Measurements from ENCODE around the gene POLR1A. TPM values are rescaled to one million over a fixed set of nuclear protein-coding genes. Genes with fewer than 3 reads are reported as not detected.

The POLR1A gene
- total and polyA plus RNA-seq, 9 donors, result 10.4 to 24.2 (median 17.9) TPM

DNA sequence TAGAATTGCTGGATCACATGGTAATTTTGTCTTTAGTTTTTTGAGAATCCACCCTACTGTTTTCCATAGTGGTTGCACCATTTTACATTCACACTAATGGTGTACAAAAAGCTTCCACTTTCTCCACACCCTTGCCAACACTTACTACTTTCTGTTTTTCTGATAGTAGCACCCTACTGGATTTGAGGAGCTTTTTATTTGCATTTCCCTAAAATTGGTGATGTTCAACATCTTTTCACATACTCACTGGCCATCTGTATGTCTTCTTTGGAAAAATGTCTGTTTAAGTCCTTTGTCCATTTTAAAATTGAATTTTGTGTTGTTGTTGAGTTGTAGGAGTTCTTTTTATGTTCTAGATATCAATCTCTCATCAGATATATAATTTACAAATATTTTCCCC is 3.5 kb downstream of the POLR1A start:
- Histone ChIP-seq H3K36me3 (ENCODE audit: control insufficient read depth, insufficient read depth, low read length) (peaks cover 30% of the 10 kb centered on the region), H3K4me3 (ENCODE audit: low read length) (no peak overlapping the region), H3K27me3 (ENCODE audit: control insufficient read depth, insufficient read depth, low read length) (no peaks in the 10 kb centered on the region), H3K4me1 (ENCODE audit: control insufficient read depth, insufficient read depth, low read length) (peaks cover 4% of the 10 kb centered on the region), H3K9me3 (replicated peaks; ENCODE audit: control insufficient read depth, low read depth, low read length) (no peaks in the 10 kb centered on the region), H3K27ac (ENCODE audit: low read length) (no peak overlapping the region)
- DNase-seq, result no peak

DNA sequence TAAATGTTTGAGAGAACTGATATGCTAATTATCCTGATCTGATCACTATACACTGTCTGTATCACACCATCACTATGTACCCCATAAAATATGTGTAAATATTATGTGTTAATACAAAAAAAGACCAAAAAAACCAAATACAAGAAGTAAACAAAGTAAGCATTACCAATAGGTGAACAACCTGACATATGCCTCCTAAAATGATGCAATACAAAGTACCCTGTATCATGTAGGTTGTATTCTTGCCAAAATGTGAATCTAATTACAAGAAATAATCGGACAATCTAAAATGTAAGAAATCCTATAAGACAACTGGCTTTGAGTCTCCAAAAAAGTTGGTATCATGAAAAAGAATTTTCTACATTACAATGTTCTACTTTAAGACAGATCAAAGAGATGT is 7.8 kb downstream of the POLR1A start:
- WGBS (ENCODE audit: insufficient coverage), result no CpG with 5 or more reads among the region's 1 CpG
- no peak for DNase-seq
- H3K36me3 ChIP-seq (ENCODE audit: control insufficient read depth, insufficient read depth, low read length), result peaks cover 30% of the 10 kb centered on the region
- H3K27ac ChIP-seq (ENCODE audit: low read length), result no peak overlapping the region
- no peaks in the 10 kb centered on the region for H3K9me3 ChIP-seq (replicated peaks; ENCODE audit: control insufficient read depth, low read depth, low read length)
- H3K4me3 ChIP-seq (ENCODE audit: low read length), result no peak overlapping the region
- no peaks in the 10 kb centered on the region for H3K27me3 ChIP-seq (ENCODE audit: control insufficient read depth, insufficient read depth, low read length)
- H3K4me1 ChIP-seq (ENCODE audit: control insufficient read depth, insufficient read depth, low read length), result no peaks in the 10 kb centered on the region

DNA sequence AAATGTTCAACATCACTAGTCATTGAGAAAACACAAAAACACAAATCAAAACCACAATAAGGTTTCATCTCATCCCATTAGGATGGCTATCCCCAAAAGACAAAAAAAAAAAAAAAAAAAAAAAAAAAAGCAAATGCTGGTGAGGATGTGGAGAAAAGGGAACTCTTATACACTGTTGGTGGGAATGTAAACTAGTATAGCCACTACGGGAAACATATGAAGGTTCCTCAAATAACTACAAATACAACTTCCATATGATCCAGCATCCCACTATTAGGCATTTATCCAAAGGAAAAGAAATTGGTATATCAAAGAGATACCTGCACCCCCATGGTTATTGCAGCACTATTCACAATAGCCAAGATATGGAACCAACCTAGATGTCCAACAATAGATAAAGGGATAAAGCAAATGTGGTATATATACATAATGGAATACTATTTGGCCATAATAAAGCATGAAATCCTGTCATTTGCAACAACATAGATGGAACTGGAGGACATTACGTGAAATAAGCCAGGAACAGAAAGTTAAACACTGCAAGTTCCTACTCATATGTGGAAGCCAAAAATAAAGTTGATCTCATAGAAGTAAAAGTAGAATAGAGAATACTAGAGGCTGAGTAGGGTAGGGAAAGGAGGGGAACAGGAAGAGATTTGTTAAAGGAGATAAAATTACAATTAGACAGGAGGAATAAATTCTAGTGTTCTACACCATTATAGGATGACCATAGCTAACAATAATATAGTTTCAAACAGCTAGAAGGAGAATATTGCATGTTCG is 8.4 kb downstream of the POLR1A start:
- no CpG with 5 or more reads among the region's 3 CpGs for WGBS (ENCODE audit: insufficient coverage)
- Histone ChIP-seq H3K27ac (ENCODE audit: low read length) (no peak overlapping the region), H3K4me1 (ENCODE audit: control insufficient read depth, insufficient read depth, low read length) (no peaks in the 10 kb centered on the region), H3K27me3 (ENCODE audit: control insufficient read depth, insufficient read depth, low read length) (no peaks in the 10 kb centered on the region), H3K9me3 (replicated peaks; ENCODE audit: control insufficient read depth, low read depth, low read length) (no peaks in the 10 kb centered on the region), H3K36me3 (ENCODE audit: control insufficient read depth, insufficient read depth, low read length) (peaks cover 26% of the 10 kb centered on the region), H3K4me3 (ENCODE audit: low read length) (no peak overlapping the region)
- DNase-seq, result no peak

DNA sequence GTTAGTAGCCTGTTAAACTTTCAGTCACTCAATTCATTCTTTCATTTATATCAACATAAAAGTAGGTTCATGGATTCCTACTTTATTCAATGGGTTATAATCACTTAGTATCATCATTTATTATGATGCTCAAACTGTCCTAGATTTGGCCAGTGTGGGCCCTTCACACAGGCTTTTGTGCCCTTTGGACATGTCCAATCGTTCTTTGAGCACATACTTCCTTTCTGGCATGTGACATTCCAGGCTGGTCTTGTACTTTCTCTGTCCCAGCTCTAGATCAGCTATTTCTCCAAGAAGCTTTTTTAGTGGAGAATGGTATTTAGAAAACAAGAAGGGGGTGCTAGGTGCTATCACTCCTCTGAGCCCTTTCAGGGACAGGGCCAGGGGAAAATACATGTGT is 11.5 kb downstream of the POLR1A start:
- Histone ChIP-seq H3K27me3 (ENCODE audit: control insufficient read depth, insufficient read depth, low read length) (no peaks in the 10 kb centered on the region), H3K36me3 (ENCODE audit: control insufficient read depth, insufficient read depth, low read length) (peaks cover 34% of the 10 kb centered on the region)
- no peak for DNase-seq

DNA sequence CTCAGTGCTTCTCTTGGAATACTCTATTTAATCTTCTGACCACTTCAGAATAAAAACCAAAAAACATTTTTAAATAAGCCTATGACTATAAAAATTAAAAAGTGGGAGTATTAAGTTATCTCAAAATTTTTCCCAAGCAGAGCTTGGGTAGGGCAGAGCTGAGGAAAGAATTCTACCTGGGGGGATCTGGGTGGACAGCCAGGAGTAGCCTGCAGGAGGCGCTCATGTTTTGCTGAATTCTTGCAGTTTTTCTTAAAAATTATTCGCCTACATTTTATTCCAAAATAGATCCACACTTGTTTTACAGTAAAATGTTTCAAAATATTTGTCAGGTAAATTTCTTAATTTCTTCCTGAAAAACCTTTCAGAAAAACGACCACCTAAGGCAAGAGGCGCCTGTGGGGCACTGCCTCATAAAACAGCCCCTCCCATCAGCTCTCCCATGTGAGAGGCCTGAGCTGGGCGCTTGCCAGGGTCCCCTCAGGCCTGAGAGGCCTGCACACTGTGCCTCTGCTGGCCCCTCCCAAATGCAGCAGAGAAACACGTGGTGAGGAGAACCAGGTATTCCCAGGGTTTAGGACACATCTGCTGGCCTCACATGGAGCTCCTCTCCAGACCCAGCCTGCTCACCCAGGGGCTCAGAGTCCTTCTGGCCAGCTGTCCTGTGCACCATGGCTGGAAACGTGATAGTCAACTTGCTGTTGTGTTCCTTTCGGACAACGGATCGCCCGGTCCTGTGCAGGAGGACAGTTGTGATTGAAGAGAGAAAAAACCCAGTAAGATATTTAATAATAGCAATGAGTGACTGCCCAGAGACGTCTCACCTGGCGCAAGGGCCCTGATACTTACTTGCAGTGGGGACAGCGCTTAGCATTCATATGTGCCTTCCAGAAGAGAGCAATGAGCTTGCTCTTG is 17.5 kb downstream of the POLR1A start:
- Histone ChIP-seq H3K27ac (ENCODE audit: low read length) (no peak overlapping the region), H3K4me3 (ENCODE audit: low read length) (no peak overlapping the region), H3K9me3 (replicated peaks; ENCODE audit: control insufficient read depth, low read depth, low read length) (no peaks in the 10 kb centered on the region), H3K27me3 (ENCODE audit: control insufficient read depth, insufficient read depth, low read length) (no peaks in the 10 kb centered on the region), H3K36me3 (ENCODE audit: control insufficient read depth, insufficient read depth, low read length) (peaks cover 54% of the 10 kb centered on the region), H3K4me1 (ENCODE audit: control insufficient read depth, insufficient read depth, low read length) (no peaks in the 10 kb centered on the region)
- WGBS (ENCODE audit: insufficient coverage), result 75% methylated on average over 4 of the region's 14 CpGs
- no peak for DNase-seq

More for the DNA sequence above, 11.5 kb downstream of the POLR1A start:
- H3K27ac ChIP-seq (ENCODE audit: low read length), result no peak overlapping the region
- no CpG with 5 or more reads among the region's 1 CpG for WGBS (ENCODE audit: insufficient coverage)
- no peaks in the 10 kb centered on the region for H3K4me1 ChIP-seq (ENCODE audit: control insufficient read depth, insufficient read depth, low read length)
- H3K9me3 ChIP-seq (replicated peaks; ENCODE audit: control insufficient read depth, low read depth, low read length), result no peaks in the 10 kb centered on the region
- no peak overlapping the region for H3K4me3 ChIP-seq (ENCODE audit: low read length)

DNA sequence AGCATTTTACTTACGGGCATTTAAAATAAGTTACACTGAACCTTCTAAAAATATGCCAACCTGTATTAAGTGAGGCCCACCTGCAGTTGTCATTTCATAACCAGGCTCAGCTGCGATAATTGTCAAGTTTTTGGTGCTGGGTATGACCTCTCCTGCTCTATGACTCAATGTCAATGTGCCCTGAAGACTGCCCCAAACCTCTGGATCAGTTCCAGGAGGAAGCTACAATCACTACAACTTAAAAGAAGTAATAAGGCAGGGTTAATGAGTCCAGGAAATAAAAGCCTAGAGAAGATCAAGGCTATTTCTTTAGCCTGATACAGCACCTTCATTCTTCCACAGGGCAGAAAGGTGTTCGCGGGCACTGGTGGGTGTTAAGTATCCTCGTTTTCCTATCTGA is 22.9 kb downstream of the POLR1A start:
- H3K36me3 ChIP-seq (ENCODE audit: control insufficient read depth, insufficient read depth, low read length), result peaks cover 59% of the 10 kb centered on the region
- no peaks in the 10 kb centered on the region for H3K9me3 ChIP-seq (replicated peaks; ENCODE audit: control insufficient read depth, low read depth, low read length)
- WGBS (ENCODE audit: insufficient coverage), result 100% methylated on average over 2 of the region's 5 CpGs
- peaks cover 11% of the 10 kb centered on the region for H3K4me1 ChIP-seq (ENCODE audit: control insufficient read depth, insufficient read depth, low read length)
- no peaks in the 10 kb centered on the region for H3K27me3 ChIP-seq (ENCODE audit: control insufficient read depth, insufficient read depth, low read length)
- no peak for DNase-seq
- H3K4me3 ChIP-seq (ENCODE audit: low read length), result no peak overlapping the region
- H3K27ac ChIP-seq (ENCODE audit: low read length), result no peak overlapping the region

DNA sequence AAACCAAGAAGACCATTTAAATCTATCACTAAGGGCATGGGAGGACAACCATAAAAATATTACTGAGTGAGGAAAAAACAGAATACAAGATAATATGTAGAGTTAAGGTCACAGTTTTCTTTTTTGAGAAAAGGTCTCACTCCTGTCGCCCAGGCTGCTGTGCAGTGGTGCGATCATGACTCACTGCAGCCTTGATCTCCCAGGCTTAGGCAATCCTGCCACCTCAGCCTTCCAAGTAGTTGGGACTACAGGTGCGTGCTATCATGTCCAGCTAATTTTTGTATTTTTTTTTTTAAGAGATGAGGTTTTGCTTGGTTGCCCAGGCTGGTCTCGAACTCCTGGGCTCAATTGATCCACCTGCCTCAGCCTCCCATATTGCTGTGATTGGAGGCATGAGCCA is 24.0 kb downstream of the POLR1A start:
- DNase-seq, result no peak
- H3K36me3 ChIP-seq (ENCODE audit: control insufficient read depth, insufficient read depth, low read length), result peaks cover 62% of the 10 kb centered on the region
- 100% methylated on average over 1 of the region's 4 CpGs for WGBS (ENCODE audit: insufficient coverage)
- no peak overlapping the region for H3K27ac ChIP-seq (ENCODE audit: low read length)
- no peaks in the 10 kb centered on the region for H3K9me3 ChIP-seq (replicated peaks; ENCODE audit: control insufficient read depth, low read depth, low read length)
- peaks cover 11% of the 10 kb centered on the region for H3K4me1 ChIP-seq (ENCODE audit: control insufficient read depth, insufficient read depth, low read length)
- H3K27me3 ChIP-seq (ENCODE audit: control insufficient read depth, insufficient read depth, low read length), result no peaks in the 10 kb centered on the region
- no peak overlapping the region for H3K4me3 ChIP-seq (ENCODE audit: low read length)

DNA sequence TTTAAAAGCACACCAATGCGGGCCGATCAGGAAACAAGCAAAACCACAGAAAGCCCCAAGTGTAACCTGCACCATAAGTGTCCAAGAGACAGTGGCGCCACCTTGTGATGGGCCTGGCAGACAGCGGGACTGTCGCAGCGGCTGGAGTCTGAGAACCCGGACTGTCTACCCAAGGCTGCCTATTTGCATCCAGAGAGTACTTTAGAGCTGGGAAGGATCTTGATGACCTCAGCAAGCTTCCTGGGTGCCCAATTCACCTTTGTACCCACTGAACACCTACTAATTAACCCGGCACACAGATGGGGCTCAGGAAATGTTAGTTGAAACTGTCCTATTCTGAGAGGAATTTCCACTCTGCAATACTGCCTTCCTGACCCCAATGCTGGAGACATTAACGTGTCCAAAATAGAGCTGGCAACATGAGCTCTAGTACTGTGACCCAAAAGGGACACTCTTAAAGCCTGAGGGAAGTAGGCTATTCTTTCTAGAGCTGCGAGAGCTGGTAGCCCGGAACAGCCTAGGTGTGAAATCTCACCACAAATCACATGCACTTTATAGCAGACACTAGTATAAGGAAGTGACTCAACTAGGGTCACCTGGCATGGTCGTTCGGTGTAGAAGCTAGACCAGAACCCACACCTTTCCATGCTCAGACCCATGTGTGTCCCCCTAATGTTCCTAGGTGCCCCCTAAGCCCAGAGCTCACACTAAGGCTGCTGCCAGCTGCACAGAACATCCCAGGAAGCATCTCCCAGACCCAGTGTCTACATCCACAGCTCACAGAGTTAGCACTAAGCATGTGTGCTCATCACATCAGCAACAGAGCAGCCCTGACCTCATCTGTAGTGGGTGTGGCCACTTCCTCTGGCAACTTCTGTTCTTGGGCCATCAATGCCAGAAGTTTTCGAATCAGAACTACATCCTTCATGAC is 25.4 kb downstream of the POLR1A start:
- peak; percentile 77 for DNase-seq
- Histone ChIP-seq H3K4me3 (ENCODE audit: low read length) (no peak overlapping the region), H3K36me3 (ENCODE audit: control insufficient read depth, insufficient read depth, low read length) (peaks cover 61% of the 10 kb centered on the region), H3K9me3 (replicated peaks; ENCODE audit: control insufficient read depth, low read depth, low read length) (no peaks in the 10 kb centered on the region), H3K27ac (ENCODE audit: low read length) (no peak overlapping the region), H3K4me1 (ENCODE audit: control insufficient read depth, insufficient read depth, low read length) (peaks cover 11% of the 10 kb centered on the region), H3K27me3 (ENCODE audit: control insufficient read depth, insufficient read depth, low read length) (no peaks in the 10 kb centered on the region)
- 56% methylated on average over 9 of the region's 14 CpGs for WGBS (ENCODE audit: insufficient coverage)

DNA sequence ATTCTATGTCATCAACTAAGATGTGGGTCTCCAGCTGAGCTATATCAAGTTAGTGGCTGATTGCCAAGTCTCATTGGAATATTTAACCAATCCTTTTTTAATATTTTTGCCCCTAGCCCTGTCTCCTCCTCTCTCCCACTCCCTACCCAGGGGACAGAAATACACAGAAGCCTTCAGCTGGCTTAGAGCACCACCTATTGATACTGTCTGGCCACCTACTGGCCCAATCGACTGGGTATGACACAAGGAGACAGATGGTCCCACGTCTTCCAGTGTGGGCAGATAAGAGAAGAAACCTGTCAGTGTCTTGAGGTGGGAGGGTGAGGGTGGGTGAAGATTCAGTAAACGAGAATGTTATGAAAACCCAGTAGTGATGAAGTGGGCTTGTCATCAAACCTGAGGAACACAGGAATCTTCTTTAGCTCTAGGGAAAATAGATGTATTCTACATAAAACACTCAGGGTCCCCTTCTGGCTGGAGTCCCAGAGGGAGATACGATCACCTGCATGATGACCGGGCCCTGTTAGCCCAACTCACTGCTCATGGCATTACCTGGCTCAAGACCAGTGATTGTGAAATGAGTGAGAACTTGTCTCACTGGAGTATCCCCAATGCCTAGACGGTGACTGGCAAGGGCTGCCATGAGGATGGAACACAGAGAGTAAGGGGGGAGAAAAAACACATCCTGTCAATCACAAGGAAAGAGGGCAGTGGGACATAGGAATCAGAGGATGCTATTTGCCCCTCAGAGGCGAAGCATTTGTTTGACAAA is 26.7 kb downstream of the POLR1A start:
- Histone ChIP-seq H3K4me3 (ENCODE audit: low read length) (no peak overlapping the region), H3K27ac (ENCODE audit: low read length) (no peak overlapping the region), H3K4me1 (ENCODE audit: control insufficient read depth, insufficient read depth, low read length) (peaks cover 11% of the 10 kb centered on the region), H3K27me3 (ENCODE audit: control insufficient read depth, insufficient read depth, low read length) (no peaks in the 10 kb centered on the region), H3K36me3 (ENCODE audit: control insufficient read depth, insufficient read depth, low read length) (peaks cover 72% of the 10 kb centered on the region), H3K9me3 (replicated peaks; ENCODE audit: control insufficient read depth, low read depth, low read length) (no peaks in the 10 kb centered on the region)
- WGBS (ENCODE audit: insufficient coverage), result 80% methylated on average over 1 of the region's 7 CpGs
- DNase-seq, result peak; percentile 79

Data from muscle of leg (tissue), 11 donors.